ENCODE data around the gene JPH3. TPM values are rescaled to one million over a fixed set of nuclear protein-coding genes. Genes with fewer than 3 reads are reported as not detected.

JPH3 gene
- total RNA-seq, 4 donors from 2014 or later: 0.39 TPM; not detected in 3

- Histone ChIP-seq H3K36me3 (no peaks in the 10 kb centered on the region), H3K27me3 (no peaks in the 10 kb centered on the region), H3K27ac (no peak overlapping the region), H3K9me3 (no peaks in the 10 kb centered on the region), H3K4me1 (peaks cover 0 to 20% (median 0%) of the 10 kb centered on the region in 4 donors), H3K4me3 (no peak overlapping the region)
- WGBS, 2 donors: 39 to 51% methylated on average over 4 to 6 of the region's 6 CpGs
- TF ChIP-seq POLR2A (IDR thresholded peaks at IDR 0.05) (no peak), EP300 (IDR thresholded peaks at IDR 0.05) (no peak)
- TF ChIP-seq, protein P1, sequence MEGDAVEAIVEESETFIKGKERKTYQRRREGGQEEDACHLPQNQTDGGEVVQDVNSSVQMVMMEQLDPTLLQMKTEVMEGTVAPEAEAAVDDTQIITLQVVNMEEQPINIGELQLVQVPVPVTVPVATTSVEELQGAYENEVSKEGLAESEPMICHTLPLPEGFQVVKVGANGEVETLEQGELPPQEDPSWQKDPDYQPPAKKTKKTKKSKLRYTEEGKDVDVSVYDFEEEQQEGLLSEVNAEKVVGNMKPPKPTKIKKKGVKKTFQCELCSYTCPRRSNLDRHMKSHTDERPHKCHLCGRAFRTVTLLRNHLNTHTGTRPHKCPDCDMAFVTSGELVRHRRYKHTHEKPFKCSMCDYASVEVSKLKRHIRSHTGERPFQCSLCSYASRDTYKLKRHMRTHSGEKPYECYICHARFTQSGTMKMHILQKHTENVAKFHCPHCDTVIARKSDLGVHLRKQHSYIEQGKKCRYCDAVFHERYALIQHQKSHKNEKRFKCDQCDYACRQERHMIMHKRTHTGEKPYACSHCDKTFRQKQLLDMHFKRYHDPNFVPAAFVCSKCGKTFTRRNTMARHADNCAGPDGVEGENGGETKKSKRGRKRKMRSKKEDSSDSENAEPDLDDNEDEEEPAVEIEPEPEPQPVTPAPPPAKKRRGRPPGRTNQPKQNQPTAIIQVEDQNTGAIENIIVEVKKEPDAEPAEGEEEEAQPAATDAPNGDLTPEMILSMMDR (IDR thresholded peaks at IDR 0.05): no peak
- no peak for DNase-seq (ENCODE audit: low spot score in 2 of 2)
Measured at GRCh38 chr16:87570572-87570937, 31.8 kb upstream of the JPH3 start.

- WGBS, 2 donors: 36% methylated on average over 22 to 24 of the region's 24 CpGs
- no peak for DNase-seq (ENCODE audit: low spot score in 2 of 2)
- Histone ChIP-seq H3K9me3 (no peaks in the 10 kb centered on the region), H3K4me3 (no peak overlapping the region), H3K27ac (no peak overlapping the region), H3K27me3 (no peaks in the 10 kb centered on the region), H3K4me1 (peaks cover 0 to 20% (median 0%) of the 10 kb centered on the region in 4 donors), H3K36me3 (no peaks in the 10 kb centered on the region)
- TF ChIP-seq EP300 (IDR thresholded peaks at IDR 0.05): no peak
- TF ChIP-seq, protein P1 (IDR thresholded peaks at IDR 0.05): peak; percentile 14 to 58 (median 39)
- TF ChIP-seq POLR2A (IDR thresholded peaks at IDR 0.05): no peak
Measured at GRCh38 chr16:87570938-87571867, 31.1 kb upstream of the JPH3 start.

DNA sequence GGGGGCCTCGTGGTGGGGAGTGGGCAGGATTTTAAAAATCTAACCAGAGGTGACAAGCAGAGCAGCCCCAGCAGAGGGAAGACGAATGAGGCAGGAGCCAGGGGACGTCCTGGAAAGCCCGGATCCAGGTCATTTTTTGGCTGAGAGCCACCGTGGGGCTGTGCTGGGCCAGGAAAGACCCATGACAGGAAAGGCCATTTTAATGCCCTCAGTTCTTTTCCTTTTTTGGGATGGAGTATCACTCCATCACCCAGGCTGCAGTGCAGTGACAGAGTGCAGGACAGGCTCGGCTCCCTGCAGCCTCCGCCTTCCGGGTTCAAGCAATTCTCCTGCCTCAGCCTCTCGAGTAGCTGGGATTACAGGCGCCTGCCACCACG is 30.5 kb upstream of the JPH3 start:
- Histone ChIP-seq H3K4me1 (peaks cover 0 to 20% (median 0%) of the 10 kb centered on the region in 4 donors), H3K4me3 (no peak overlapping the region), H3K36me3 (no peaks in the 10 kb centered on the region), H3K9me3 (no peaks in the 10 kb centered on the region), H3K27me3 (no peaks in the 10 kb centered on the region), H3K27ac (no peak overlapping the region)
- WGBS, 2 donors: 63 to 81% methylated on average over 10 to 11 of the region's 11 CpGs
- TF ChIP-seq EP300 (IDR thresholded peaks at IDR 0.05): no peak
- TF ChIP-seq, protein P1 (IDR thresholded peaks at IDR 0.05): no peak
- no peak for TF ChIP-seq POLR2A (IDR thresholded peaks at IDR 0.05)
- DNase-seq (ENCODE audit: low spot score in 2 of 2): no peak

DNA sequence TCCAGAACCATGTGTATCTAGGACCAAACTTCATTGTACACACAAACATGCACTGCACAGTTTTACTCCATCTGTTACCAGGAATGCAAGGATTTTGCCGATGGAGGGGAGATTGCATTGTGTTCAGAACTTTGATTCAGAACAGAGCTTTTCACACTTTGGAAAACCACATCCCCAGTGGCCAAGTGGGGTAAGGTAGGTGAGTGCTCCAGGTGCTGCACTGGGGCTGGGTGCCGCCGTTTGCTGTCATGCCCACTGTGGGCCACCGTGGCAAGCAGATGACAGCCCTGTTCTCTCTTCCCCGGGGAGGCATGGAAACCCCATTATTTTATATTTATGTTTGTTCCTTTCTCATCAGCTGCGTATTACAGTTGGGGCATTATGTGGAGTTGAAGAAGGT is 29.3 kb upstream of the JPH3 start:
- Histone ChIP-seq H3K27ac (no peak overlapping the region), H3K36me3 (no peaks in the 10 kb centered on the region), H3K9me3 (no peaks in the 10 kb centered on the region), H3K27me3 (no peaks in the 10 kb centered on the region), H3K4me1 (peaks cover 0 to 20% (median 0%) of the 10 kb centered on the region in 4 donors), H3K4me3 (no peak overlapping the region)
- 76 to 79% methylated on average over 6 of the region's 6 CpGs for WGBS, 2 donors
- no peak for TF ChIP-seq EP300 (IDR thresholded peaks at IDR 0.05)
- TF ChIP-seq POLR2A (IDR thresholded peaks at IDR 0.05): no peak
- TF ChIP-seq, protein P1 (IDR thresholded peaks at IDR 0.05): no peak
- no peak for DNase-seq (ENCODE audit: low spot score in 2 of 2)

All from tibial nerve (tissue), 4 donors.